Neuronal stem cell (in vitro differentiated cells): ENCODE results near the gene EPHB6.

Experiments used
- DNase-seq: peaks from one replicate; pipeline ENCODE4 v3.0.0-alpha.2; 2013; ENCODE audit warnings: low spot score
- H2AFZ ChIP-seq: one replicate; pipeline ENCODE4 v1.6.1; 2013; ENCODE audit warnings: mild to moderate bottlenecking, low read length, inconsistent platforms
- H2AK5ac ChIP-seq: 2 replicates; pipeline ENCODE4 v1.6.1; 2013; ENCODE audit warnings: low read depth, mild to moderate bottlenecking, inconsistent platforms, low read length, moderate library complexity, mixed read lengths
- H2BK120ac ChIP-seq: 2 replicates; pipeline ENCODE4 v1.6.1; 2013; ENCODE audit warnings: low read depth, mild to moderate bottlenecking, inconsistent platforms, low read length, moderate library complexity, mixed read lengths
- H2BK12ac ChIP-seq: one replicate; pipeline ENCODE4 v1.6.1; 2013; ENCODE audit warnings: low read length, inconsistent platforms
- H2BK15ac ChIP-seq: 2 replicates; pipeline ENCODE4 v1.6.1; 2013; ENCODE audit warnings: mild to moderate bottlenecking, low read length, inconsistent platforms, mixed read lengths
- H2BK5ac ChIP-seq: one replicate; pipeline ENCODE4 v1.6.1; 2013; ENCODE audit warnings: inconsistent platforms, mild to moderate bottlenecking, low read length, moderate library complexity
- H3K14ac ChIP-seq: one replicate; pipeline ENCODE4 v1.6.1; 2013; ENCODE audit warnings: low read length, inconsistent platforms
- H3K18ac ChIP-seq: 2 replicates; pipeline ENCODE4 v1.6.1; 2013; ENCODE audit warnings: low read length, inconsistent platforms
- H3K23ac ChIP-seq: 2 replicates; pipeline ENCODE4 v1.6.1; 2013; ENCODE audit warnings: low read depth, mild to moderate bottlenecking, mixed read lengths, low read length, inconsistent platforms; ENCODE audit not compliant: poor library complexity
- H3K27ac ChIP-seq: replicated peaks from 3 replicates; pipeline ENCODE4 v1.5.1; 2013; ENCODE audit warnings: low read length, inconsistent platforms
- H3K27me3 ChIP-seq, 3 experiments: 2 replicates each; pipeline ENCODE4 v1.6.1; 2013; ENCODE audit warnings: low read length in 3 of 3, mild to moderate bottlenecking in 2 of 3, inconsistent platforms in 1 of 3, low read depth in 1 of 3, mixed read lengths in 1 of 3, moderate library complexity in 1 of 3; ENCODE audit not compliant: control insufficient read depth in 3 of 3, insufficient read depth in 3 of 3
- H3K36me3 ChIP-seq, 2 donors: replicated peaks in 1 of 2; 2 replicates each; pipeline ENCODE4 v1.6.1; 2013; ENCODE audit warnings: low read length in 2 of 2; ENCODE audit not compliant: control insufficient read depth in 2 of 2, insufficient read depth in 2 of 2
- H3K4ac ChIP-seq: 2 replicates; pipeline ENCODE4 v1.6.1; 2013; ENCODE audit warnings: inconsistent platforms, mild to moderate bottlenecking, low read length, moderate library complexity
- H3K4me1 ChIP-seq, 2 donors: 1 replicate in 1 of 2; 2 replicates in 1 of 2; pipeline ENCODE4 v1.6.1; 2013; ENCODE audit warnings: low read length in 2 of 2, low read depth in 1 of 2; ENCODE audit not compliant: control insufficient read depth in 2 of 2, insufficient read depth in 1 of 2
- H3K4me2 ChIP-seq: one replicate; pipeline ENCODE4 v1.6.1; 2013; ENCODE audit warnings: mild to moderate bottlenecking, low read length, inconsistent platforms; ENCODE audit not compliant: insufficient read depth, poor library complexity, severe bottlenecking
- H3K4me3 ChIP-seq, 2 donors: 2 replicates each; pipeline ENCODE4 v1.5.1; 2013; ENCODE audit warnings: low read length in 2 of 2, mild to moderate bottlenecking in 2 of 2, inconsistent platforms in 1 of 2, moderate library complexity in 1 of 2
- H3K79me1 ChIP-seq: one replicate; pipeline ENCODE4 v1.6.1; 2013; ENCODE audit warnings: low read depth, mild to moderate bottlenecking, inconsistent platforms, low read length, moderate library complexity
- H3K9ac ChIP-seq: one replicate; pipeline ENCODE4 v1.6.1; 2013; ENCODE audit warnings: mild to moderate bottlenecking, low read depth, low read length, inconsistent platforms; ENCODE audit not compliant: poor library complexity
- H3K9me3 ChIP-seq, 2 donors: replicated peaks in 1 of 2; 2 replicates each; pipeline versions ENCODE3 to v1.6.1; 2013; ENCODE audit warnings: low read length in 2 of 2, mild to moderate bottlenecking in 2 of 2, inconsistent platforms in 1 of 2, low read depth in 1 of 2, mixed read lengths in 1 of 2, moderate library complexity in 1 of 2; ENCODE audit not compliant: control insufficient read depth in 2 of 2, insufficient read depth in 1 of 2
- H4K8ac ChIP-seq: one replicate; pipeline ENCODE4 v1.6.1; 2013; ENCODE audit warnings: low read depth, mild to moderate bottlenecking, inconsistent platforms, low read length, moderate library complexity
- H4K91ac ChIP-seq: one replicate; pipeline ENCODE4 v1.6.1; 2013; ENCODE audit warnings: low read length, low read depth, mild to moderate bottlenecking, inconsistent platforms; ENCODE audit not compliant: poor library complexity
- WGBS, 2 donors: extraction: QIAGEN DNeasy Blood & Tissue Kit; methylation state at CpG; one replicate each; pipeline ENCODE4 v1.1.7; 2013; ENCODE audit warnings: missing lambda C conversion rate in 2 of 2, mixed read lengths in 1 of 2; ENCODE audit not compliant: insufficient read length in 2 of 2, insufficient replicate concordance in 1 of 2; ENCODE audit errors: extremely low coverage in 2 of 2; 5-methylcytosine and 5-hydroxymethylcytosine counted together

The EPHB6 gene

GRCh38 chr7:142886866-142887265, 32.0 kb downstream of the EPHB6 start:
- Histone ChIP-seq H3K4me2 (no peak overlapping the region), H3K9ac (no peak overlapping the region), H3K27me3 (peaks cover 0 to 3% (median 0%) of the 10 kb centered on the region in 3 experiments), H3K18ac (no peak overlapping the region), H2AK5ac (no peak overlapping the region), H3K79me1 (no peaks in the 10 kb centered on the region), H2BK12ac (no peak overlapping the region), H3K36me3 (no peaks in the 10 kb centered on the region), H3K23ac (no peak overlapping the region), H3K4me1 (peaks cover 0 to 5% of the 10 kb centered on the region in 2 donors), H4K91ac (no peak overlapping the region), H2BK120ac (no peak overlapping the region), H3K14ac (no peak overlapping the region), H3K4ac (no peak overlapping the region), H3K27ac (no peak overlapping the region), H3K4me3 (no peak overlapping the region), H2BK5ac (no peak overlapping the region), H2BK15ac (no peak overlapping the region), H4K8ac (peak overlapping the region; percentile 55), H3K9me3 (peaks cover 0 to 4% of the 10 kb centered on the region in 2 donors), H2AFZ (no peak overlapping the region)
- no CpG with 5 or more reads among the region's 7 CpGs for WGBS, 2 donors
- DNase-seq: no peak

- Histone ChIP-seq H3K9me3 (peaks cover 0 to 4% of the 10 kb centered on the region in 2 donors), H3K4ac (no peak overlapping the region), H3K4me3 (no peak overlapping the region), H3K27ac (no peak overlapping the region), H3K9ac (no peak overlapping the region), H3K27me3 (peaks cover 0 to 3% (median 0%) of the 10 kb centered on the region in 3 experiments), H2AK5ac (no peak overlapping the region), H3K14ac (no peak overlapping the region), H3K4me2 (no peak overlapping the region), H3K18ac (no peak overlapping the region), H4K8ac (peak overlapping the region; percentile 55), H4K91ac (no peak overlapping the region), H2BK15ac (no peak overlapping the region), H3K4me1 (peaks cover 0 to 5% of the 10 kb centered on the region in 2 donors), H3K23ac (no peak overlapping the region), H2AFZ (no peak overlapping the region), H2BK12ac (no peak overlapping the region), H2BK5ac (no peak overlapping the region), H2BK120ac (no peak overlapping the region), H3K36me3 (no peaks in the 10 kb centered on the region), H3K79me1 (no peaks in the 10 kb centered on the region)
- WGBS, 2 donors: 100% methylated on average over 3 of the region's 12 CpGs; no CpG with 5 or more reads in 1 of the 2 donors
- DNase-seq: no peak
Observed at GRCh38 chr7:142887282-142888015, 32.6 kb downstream of the EPHB6 start.

- H3K4me2 ChIP-seq: no peak overlapping the region
- H2BK5ac ChIP-seq: no peak overlapping the region
- no CpG with 5 or more reads among the region's 3 CpGs for WGBS, 2 donors
- H3K27me3 ChIP-seq: peaks cover 0 to 3% (median 0%) of the 10 kb centered on the region in 3 experiments
- peaks cover 0 to 4% of the 10 kb centered on the region in 2 donors for H3K9me3 ChIP-seq
- no peak overlapping the region for H2BK15ac ChIP-seq
- H3K27ac ChIP-seq: no peak overlapping the region
- H3K9ac ChIP-seq: no peak overlapping the region
- no peak overlapping the region for H2BK12ac ChIP-seq
- no peak overlapping the region for H3K14ac ChIP-seq
- no peak overlapping the region for H4K91ac ChIP-seq
- DNase-seq: no peak
- H3K23ac ChIP-seq: no peak overlapping the region
- H3K18ac ChIP-seq: no peak overlapping the region
- H3K4me1 ChIP-seq: peaks cover 0 to 9% of the 10 kb centered on the region in 2 donors
- H3K79me1 ChIP-seq: no peaks in the 10 kb centered on the region
- no peak overlapping the region for H4K8ac ChIP-seq
- no peak overlapping the region for H2AFZ ChIP-seq
- no peak overlapping the region for H3K4ac ChIP-seq
- H3K4me3 ChIP-seq: no peak overlapping the region
- H2AK5ac ChIP-seq: no peak overlapping the region
- H3K36me3 ChIP-seq: no peaks in the 10 kb centered on the region
- H2BK120ac ChIP-seq: no peak overlapping the region
Observed at GRCh38 chr7:142889816-142890215, 34.9 kb downstream of the EPHB6 start.

DNA sequence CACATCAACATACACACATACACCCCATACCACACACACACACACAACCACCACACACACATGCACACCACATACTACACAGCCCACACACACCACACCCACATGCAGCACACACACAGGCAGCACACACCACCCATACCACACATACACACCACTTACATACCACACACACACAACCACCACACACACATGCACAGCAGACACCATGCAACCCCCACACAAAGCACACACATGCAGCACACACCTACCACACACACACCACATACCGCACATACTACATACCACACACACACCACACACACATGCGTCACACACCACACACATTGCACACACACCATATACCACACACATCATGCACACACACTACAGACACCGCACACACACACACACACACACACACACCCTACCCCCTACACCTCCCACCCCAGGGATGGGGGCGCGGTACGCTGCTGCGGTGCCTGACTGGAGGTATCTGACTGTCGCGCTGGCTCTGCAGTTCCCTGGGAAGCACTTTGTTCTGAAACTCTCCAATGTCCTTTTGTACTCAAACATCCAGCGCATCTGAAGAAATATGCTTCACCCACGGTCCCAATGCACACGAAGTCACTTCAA, 36.1 kb downstream of the EPHB6 start:
- WGBS, 2 donors: no CpG with 5 or more reads among the region's 12 CpGs
- peak overlapping the region; percentile 97 for H3K14ac ChIP-seq
- no peak overlapping the region for H2AK5ac ChIP-seq

More for the DNA sequence above, 36.1 kb downstream of the EPHB6 start:
- no peaks in the 10 kb centered on the region for H3K36me3 ChIP-seq
- H3K79me1 ChIP-seq: no peaks in the 10 kb centered on the region
- H3K23ac ChIP-seq: peak overlapping the region; percentile 62
- no peak overlapping the region for H3K18ac ChIP-seq
- H3K27me3 ChIP-seq: peaks cover 0 to 3% (median 0%) of the 10 kb centered on the region in 3 experiments
- no peak overlapping the region for H4K8ac ChIP-seq
- peak overlapping the region; percentile 46 for H4K91ac ChIP-seq
- peaks cover 0 to 7% of the 10 kb centered on the region in 2 donors for H3K4me1 ChIP-seq
- H2AFZ ChIP-seq: no peak overlapping the region
- H2BK12ac ChIP-seq: no peak overlapping the region
- H2BK5ac ChIP-seq: no peak overlapping the region
- peak overlapping the region in 1 of 2 donors; percentile 65 for H3K4me3 ChIP-seq
- peak overlapping the region; percentile 70 for H3K9ac ChIP-seq
- peaks cover 0 to 4% of the 10 kb centered on the region in 2 donors for H3K9me3 ChIP-seq
- H2BK15ac ChIP-seq: no peak overlapping the region
- H3K27ac ChIP-seq: no peak overlapping the region
- no peak overlapping the region for H3K4me2 ChIP-seq
- no peak overlapping the region for H3K4ac ChIP-seq
- no peak for DNase-seq
- H2BK120ac ChIP-seq: no peak overlapping the region
